ENCODE data around the gene TFB2M. TPM values are rescaled to one million over a fixed set of nuclear protein-coding genes. Genes with fewer than 3 reads are reported as not detected.

The TFB2M gene
- total RNA-seq, 1 donor from 2014 or later = 19.8 TPM

- no peak for TF ChIP-seq CTCF (IDR thresholded peaks at IDR 0.05; ENCODE audit: insufficient read depth, low read length, poor library complexity, severe bottlenecking)
- Histone ChIP-seq H3K27me3 (ENCODE audit: control insufficient read depth, insufficient read depth, low read length) (no peaks in the 10 kb centered on the region), H3K36me3 (ENCODE audit: control insufficient read depth, insufficient read depth, low read length) (no peaks in the 10 kb centered on the region), H3K4me3 (ENCODE audit: low read depth, low read length) (no peak overlapping the region)
- no peak for DNase-seq (ENCODE audit: low read depth)
Observed at GRCh38 chr1:246587606-246588005, 21.5 kb upstream of the TFB2M start.

- no peaks in the 10 kb centered on the region for H3K36me3 ChIP-seq (ENCODE audit: control insufficient read depth, insufficient read depth, low read length)
- DNase-seq (ENCODE audit: low read depth) = no peak
- no peak for TF ChIP-seq CTCF (IDR thresholded peaks at IDR 0.05; ENCODE audit: insufficient read depth, low read length, poor library complexity, severe bottlenecking)
- H3K27me3 ChIP-seq (ENCODE audit: control insufficient read depth, insufficient read depth, low read length) = no peaks in the 10 kb centered on the region
- H3K4me3 ChIP-seq (ENCODE audit: low read depth, low read length) = no peak overlapping the region
Observed at GRCh38 chr1:246587032-246587431, 21.0 kb upstream of the TFB2M start.

GRCh38 chr1:246583448-246584185 lies 17.6 kb upstream of the TFB2M start:
- TF ChIP-seq CTCF (IDR thresholded peaks at IDR 0.05; ENCODE audit: insufficient read depth, low read length, poor library complexity, severe bottlenecking) = no peak
- Histone ChIP-seq H3K4me3 (ENCODE audit: low read depth, low read length) (no peak overlapping the region), H3K27me3 (ENCODE audit: control insufficient read depth, insufficient read depth, low read length) (no peaks in the 10 kb centered on the region), H3K36me3 (ENCODE audit: control insufficient read depth, insufficient read depth, low read length) (no peaks in the 10 kb centered on the region)
- DNase-seq (ENCODE audit: low read depth) = no peak

- Histone ChIP-seq H3K27me3 (ENCODE audit: control insufficient read depth, insufficient read depth, low read length) (no peaks in the 10 kb centered on the region), H3K36me3 (ENCODE audit: control insufficient read depth, insufficient read depth, low read length) (no peaks in the 10 kb centered on the region), H3K4me3 (ENCODE audit: low read depth, low read length) (no peak overlapping the region)
- DNase-seq (ENCODE audit: low read depth) = no peak
- no peak for TF ChIP-seq CTCF (IDR thresholded peaks at IDR 0.05; ENCODE audit: insufficient read depth, low read length, poor library complexity, severe bottlenecking)
Observed at GRCh38 chr1:246583056-246583440, 17.0 kb upstream of the TFB2M start.

- H3K36me3 ChIP-seq (ENCODE audit: control insufficient read depth, insufficient read depth, low read length) = no peaks in the 10 kb centered on the region
- no peak for TF ChIP-seq CTCF (IDR thresholded peaks at IDR 0.05; ENCODE audit: insufficient read depth, low read length, poor library complexity, severe bottlenecking)
- no peak for DNase-seq (ENCODE audit: low read depth)
- no peak overlapping the region for H3K4me3 ChIP-seq (ENCODE audit: low read depth, low read length)
- H3K27me3 ChIP-seq (ENCODE audit: control insufficient read depth, insufficient read depth, low read length) = no peaks in the 10 kb centered on the region
Observed at GRCh38 chr1:246582301-246583055, 16.4 kb upstream of the TFB2M start.
